Activated T-helper 2 cell treated with anti-CD3 and anti-CD28 coated beads, Interferon-gamma antibody, Interleukin-2, Interleukin-4, amounts not matched to agents 10 μg/mL and 5 μg/mL and 100 μg/mL, durations not matched to agents 14 hours and 24 hours and 36 hours (primary cell): Measurements from ENCODE around the gene RNF114. TPM values are rescaled to one million over a fixed set of nuclear protein-coding genes. Genes with fewer than 3 reads are reported as not detected.

Source experiments
- DNase-seq: peaks from one replicate; pipeline ENCODE4 v3.0.0; 2021; ENCODE audit warnings: low spot score
- H3K27ac Mint-ChIP-seq: one replicate; pipeline ENCODE4 v1.8.0; 2021; ENCODE audit warnings: mixed read lengths
- H3K27me3 Mint-ChIP-seq: one replicate; pipeline ENCODE4 v1.8.0; 2021; ENCODE audit warnings: low read depth, mixed read lengths
- H3K36me3 Mint-ChIP-seq: one replicate; pipeline ENCODE4 v1.8.0; 2021; ENCODE audit warnings: low read depth, mixed read lengths
- H3K4me1 Mint-ChIP-seq: one replicate; pipeline ENCODE4 v1.8.0; 2021; ENCODE audit warnings: low read depth, mixed read lengths
- H3K4me3 Mint-ChIP-seq: one replicate; pipeline ENCODE4 v1.8.0; 2021; ENCODE audit warnings: low read depth, mild to moderate bottlenecking, moderate library complexity, mixed read lengths
- H3K9me3 Mint-ChIP-seq: one replicate; pipeline ENCODE4 v1.8.0; 2021; ENCODE audit warnings: mixed read lengths
- intact Hi-C: fragments of 100-400 bp; cut with micrococcal nuclease; formaldehyde crosslinking; loops from one replicate; pipeline ENCODE4 v1.15.1; 2023
- total RNA-seq: library from RNA; stranded (reverse); gene quantifications from 2 replicates; pipeline ENCODE4 v1.2.3, GENCODE V29; 2022

Gene RNF114, protein sequence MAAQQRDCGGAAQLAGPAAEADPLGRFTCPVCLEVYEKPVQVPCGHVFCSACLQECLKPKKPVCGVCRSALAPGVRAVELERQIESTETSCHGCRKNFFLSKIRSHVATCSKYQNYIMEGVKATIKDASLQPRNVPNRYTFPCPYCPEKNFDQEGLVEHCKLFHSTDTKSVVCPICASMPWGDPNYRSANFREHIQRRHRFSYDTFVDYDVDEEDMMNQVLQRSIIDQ
- 64.0 and 67.6 TPM in 2 replicates for total RNA-seq

DNA sequence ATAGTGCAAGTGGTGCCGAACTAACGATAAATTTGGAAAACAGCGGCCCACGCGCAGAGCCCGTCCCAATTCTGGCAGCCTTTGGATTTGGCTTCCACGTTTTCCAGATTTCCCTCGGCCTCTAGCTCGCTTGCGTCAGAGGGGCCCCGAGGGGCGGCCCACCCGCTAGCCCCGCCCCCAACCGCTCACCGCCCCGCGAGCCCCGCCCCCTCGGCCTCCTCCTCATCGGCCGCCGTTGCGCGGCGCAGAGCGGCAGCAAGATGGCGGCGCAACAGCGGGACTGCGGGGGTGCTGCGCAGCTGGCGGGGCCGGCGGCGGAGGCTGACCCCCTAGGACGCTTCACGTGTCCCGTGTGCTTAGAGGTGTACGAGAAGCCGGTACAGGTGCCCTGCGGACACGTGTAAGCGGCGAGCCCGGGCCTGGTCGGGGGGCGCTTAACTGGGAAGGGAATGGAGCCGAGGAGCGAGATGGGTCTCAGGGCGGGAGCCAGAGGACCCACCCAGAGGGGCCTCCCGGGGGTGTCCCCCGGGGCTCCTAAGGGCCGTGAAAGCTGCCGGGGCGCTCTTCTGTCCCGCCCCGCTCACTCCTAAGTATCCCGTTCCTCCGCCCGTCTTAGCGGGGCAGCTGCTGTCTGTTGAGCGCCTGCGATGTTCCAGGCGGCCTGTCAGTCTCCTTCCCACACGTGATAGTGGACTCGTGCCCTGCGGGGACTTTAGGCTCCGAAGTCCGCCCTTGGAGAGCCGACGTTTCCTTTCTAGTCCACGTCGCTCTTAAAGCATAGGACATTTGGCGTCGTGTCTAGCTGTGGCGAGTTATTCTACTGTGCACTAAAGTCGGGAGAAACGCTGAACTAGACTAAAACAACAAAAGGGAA lies at the start of gene RNF114:
Gene RNF114, plus strand, starts transcription at position 245 of the 874 bp plus-strand sequence. Its CDS starts 16 bp downstream, at position 261.
- intact Hi-C loops: loop anchor here (2.0 to 5.0 kb wide), 2 partner anchors 22 to 399 kb away; partner anchors contain the start of gene SPATA2
- peaks cover 36% of the 10 kb centered on the region for H3K4me1 Mint-ChIP-seq
- peak within 1 kb of the TSS; percentile 90 for H3K4me3 Mint-ChIP-seq
- peak; percentile 78 for DNase-seq
- no peaks in the 10 kb centered on the region for H3K9me3 Mint-ChIP-seq
- H3K36me3 Mint-ChIP-seq: peaks cover 26% of the 10 kb centered on the region
- peak within 1 kb of the TSS; percentile 67 for H3K27ac Mint-ChIP-seq
- H3K27me3 Mint-ChIP-seq: no peaks in the 10 kb centered on the region

DNA sequence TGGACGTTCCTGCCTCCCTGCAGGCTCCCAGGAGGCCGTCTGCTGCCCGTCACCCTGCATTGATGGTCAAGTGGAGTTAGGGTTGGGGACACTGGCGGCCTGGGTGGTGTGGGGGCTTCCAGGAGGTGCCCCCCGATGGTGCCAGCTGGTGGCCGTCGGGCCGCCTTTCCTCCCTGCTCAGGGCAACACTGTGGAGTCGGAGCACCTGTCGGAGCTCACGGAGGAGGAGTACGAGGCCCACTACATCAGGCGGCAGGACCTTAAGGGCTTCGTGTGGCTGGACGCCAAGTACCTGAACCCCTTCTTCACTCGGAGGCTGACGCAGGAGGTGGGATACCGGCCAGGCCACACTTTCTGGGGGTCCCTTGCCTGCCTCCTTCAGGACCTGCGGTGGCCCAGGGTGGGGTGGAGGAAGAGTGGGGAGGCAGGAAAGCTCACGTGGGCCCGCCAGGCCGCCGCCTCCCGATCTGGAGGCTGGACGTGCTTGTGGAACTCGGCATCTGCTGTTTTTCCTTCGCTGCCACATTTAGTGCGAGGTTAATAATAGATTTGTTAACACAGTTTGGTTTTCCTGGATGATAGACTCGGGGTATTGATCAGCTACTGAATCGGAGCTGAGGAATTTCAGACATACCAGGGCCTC lies 49.5 kb upstream of the RNF114 start:
- intact Hi-C loops: no loop called here
- H3K9me3 Mint-ChIP-seq: no peaks in the 10 kb centered on the region

DNA sequence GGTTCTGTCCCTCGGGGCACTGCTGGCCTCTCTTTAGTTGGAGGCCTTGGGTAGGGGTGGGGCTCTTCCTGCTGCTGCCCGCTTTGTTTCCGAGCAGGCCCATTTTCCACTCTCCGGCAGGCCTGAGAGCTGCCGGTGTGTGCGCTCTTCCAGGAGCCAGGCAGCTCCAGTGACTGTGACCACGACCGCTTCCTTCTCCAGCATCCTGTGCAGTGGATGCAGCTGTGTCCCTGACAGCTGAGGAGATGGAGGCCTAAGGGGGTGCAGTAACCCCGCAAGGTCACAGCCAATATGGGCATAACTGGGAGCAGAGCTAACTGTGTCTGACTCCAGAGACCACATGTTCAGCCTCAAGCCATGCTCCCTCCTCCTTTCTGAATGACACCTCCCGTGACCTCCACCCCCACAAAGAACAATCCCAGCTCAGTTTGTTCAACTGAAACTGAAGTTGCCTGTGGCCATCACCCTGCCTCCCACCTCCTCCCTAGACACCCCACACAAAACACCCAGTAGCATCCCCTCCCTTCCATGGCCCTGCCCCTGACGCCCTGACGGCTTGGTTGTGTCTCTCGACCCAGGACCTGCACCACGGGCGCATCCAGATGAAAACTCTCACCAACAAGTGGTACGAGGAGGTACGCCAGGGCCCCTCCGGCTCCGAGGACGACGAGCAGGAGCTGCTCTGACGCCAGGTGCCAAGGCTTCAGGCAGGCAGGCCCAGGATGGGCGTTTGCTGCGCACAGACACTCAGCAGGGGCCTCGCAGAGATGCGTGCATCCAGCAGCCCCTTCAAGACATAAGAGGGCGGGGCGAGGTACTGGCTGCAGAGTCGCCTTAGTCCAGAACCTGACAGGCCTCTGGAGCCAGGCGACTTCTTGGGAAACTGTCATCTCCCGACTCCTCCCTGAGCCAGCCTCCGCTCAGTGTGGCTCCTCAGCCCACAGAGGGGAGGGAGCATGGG lies 48.7 kb upstream of the RNF114 start:
- Mint-ChIP-seq H3K9me3 (no peaks in the 10 kb centered on the region), H3K27ac (peak overlapping the region; percentile 30), H3K27me3 (no peaks in the 10 kb centered on the region), H3K4me1 (peaks cover 5% of the 10 kb centered on the region), H3K36me3 (peaks cover 50% of the 10 kb centered on the region), H3K4me3 (no peak overlapping the region)
- DNase-seq: no peak
- intact Hi-C loops: loop anchor here (1.0 kb wide), 1 partner anchor 276 kb away; no protein-coding TSS in a partner anchor

More for the DNA sequence above, 49.5 kb upstream of the RNF114 start:
- Mint-ChIP-seq H3K4me1 (peaks cover 5% of the 10 kb centered on the region), H3K27me3 (no peaks in the 10 kb centered on the region), H3K27ac (no peak overlapping the region), H3K4me3 (no peak overlapping the region), H3K36me3 (peaks cover 55% of the 10 kb centered on the region)
- no peak for DNase-seq

DNA sequence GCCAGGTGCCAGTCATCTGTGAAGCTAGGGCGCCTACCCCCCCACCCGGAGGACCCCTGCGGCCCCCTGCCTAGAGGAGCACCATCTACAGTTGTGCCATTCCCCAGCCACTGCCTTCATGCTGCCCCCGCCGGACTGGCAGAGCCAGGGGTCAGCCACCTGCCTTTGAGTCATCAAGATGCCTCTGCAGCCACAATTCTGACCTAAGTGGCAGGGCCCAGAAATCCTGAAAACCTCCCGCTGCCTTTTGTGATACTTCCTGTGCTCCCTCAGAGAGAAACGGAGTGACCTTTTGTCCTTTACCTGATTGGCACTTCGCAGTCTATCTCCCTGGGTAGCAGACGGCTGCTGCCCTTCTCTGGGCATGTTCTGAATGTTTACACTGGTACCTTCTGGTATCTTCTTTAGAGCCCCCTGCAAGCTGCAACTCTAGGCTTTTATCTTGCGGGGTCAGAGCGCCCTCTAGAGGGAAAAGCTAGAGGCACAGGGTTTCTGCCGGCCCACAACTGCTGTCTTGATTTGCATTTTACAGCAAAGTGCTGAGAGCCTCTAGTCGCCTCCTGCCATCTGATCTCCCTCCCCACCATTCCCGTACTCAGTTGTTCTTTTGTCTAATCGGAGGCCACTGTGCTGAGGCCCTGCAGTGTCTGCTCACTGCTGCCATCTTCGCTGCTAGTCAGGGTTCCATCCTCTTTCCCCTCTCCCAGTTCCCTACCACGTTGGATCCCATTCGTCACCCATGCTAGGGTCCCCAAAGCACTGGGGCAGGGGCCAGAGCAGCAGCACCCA lies 47.8 kb upstream of the RNF114 start:
- intact Hi-C loops: loop anchor here (1.0 kb wide), 1 partner anchor 277 kb away; no protein-coding TSS in a partner anchor
- no peak overlapping the region for H3K4me3 Mint-ChIP-seq
- peak; percentile 46 for DNase-seq
- peaks cover 11% of the 10 kb centered on the region for H3K4me1 Mint-ChIP-seq
- peak overlapping the region; percentile 59 for H3K27ac Mint-ChIP-seq
- no peaks in the 10 kb centered on the region for H3K9me3 Mint-ChIP-seq
- peaks cover 47% of the 10 kb centered on the region for H3K36me3 Mint-ChIP-seq
- no peaks in the 10 kb centered on the region for H3K27me3 Mint-ChIP-seq

DNA sequence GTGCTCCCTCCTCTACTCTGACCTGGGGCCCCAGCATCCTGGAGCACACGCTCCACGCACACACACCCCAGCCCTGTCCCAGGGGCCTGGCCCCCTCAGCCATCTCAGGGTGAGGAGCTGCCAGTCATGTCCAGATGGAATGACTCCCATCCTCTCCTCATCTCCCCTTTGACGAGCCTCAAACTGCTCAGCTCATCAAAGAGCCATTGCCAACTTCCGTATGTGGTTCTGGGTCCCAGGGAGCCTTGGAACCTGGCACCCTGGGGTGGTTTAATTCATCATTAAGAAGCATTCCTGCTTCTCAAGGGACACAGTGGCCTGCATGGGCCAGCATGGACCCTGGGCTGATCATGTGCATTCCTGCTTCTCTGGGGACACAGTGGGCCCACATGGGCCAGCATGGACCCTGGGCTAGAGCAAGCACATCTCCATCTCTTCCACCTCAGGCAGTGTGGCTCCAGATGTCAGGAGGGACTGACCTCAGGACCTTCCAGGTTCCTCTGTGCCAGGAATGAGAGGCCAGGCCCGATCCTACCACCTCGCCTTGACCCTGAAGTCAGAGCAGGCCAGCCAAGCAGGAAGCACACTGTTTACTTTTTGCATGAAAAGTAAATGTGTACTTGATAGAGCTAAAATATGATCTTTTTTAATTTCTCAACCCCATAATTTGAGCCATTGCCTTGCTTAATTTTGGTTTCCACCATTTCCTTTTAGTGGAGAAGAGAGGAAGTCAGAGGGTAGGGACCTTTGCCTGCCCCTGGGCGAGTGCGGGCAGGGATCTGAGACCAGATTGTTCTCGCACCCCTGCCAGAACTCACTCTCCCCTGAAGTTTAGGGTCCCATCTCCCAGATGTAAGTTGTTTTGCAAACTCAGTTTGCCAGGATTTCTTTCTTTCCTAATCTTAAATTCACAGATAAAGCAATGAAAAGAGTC lies 46.9 kb upstream of the RNF114 start:
- intact Hi-C loops: no loop called here
- no peak overlapping the region for H3K27ac Mint-ChIP-seq
- H3K36me3 Mint-ChIP-seq: peaks cover 42% of the 10 kb centered on the region
- peaks cover 20% of the 10 kb centered on the region for H3K4me1 Mint-ChIP-seq
- H3K27me3 Mint-ChIP-seq: no peaks in the 10 kb centered on the region
- H3K4me3 Mint-ChIP-seq: no peak overlapping the region
- no peak for DNase-seq
- H3K9me3 Mint-ChIP-seq: no peaks in the 10 kb centered on the region

DNA sequence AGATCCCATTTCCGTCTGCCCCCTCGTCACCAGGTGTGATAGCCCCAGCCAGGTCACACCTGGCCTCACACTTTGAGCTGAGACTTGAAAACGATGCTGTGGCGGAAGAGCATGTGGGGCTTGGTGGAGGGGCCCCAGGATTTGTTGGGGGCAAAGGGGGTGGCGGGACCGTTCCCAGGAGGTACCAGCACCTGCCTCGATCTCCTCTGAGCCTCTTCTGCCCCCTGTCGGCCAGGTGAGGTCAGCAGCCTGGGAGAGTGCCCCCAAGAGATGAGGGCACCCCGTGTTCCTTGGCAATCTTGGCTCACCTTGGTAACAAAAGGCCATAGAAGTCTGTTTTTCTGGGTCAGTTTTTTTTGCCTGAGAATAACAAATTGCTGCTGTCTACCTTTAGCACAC lies 46.3 kb upstream of the RNF114 start:
- H3K9me3 Mint-ChIP-seq: no peaks in the 10 kb centered on the region
- no peak overlapping the region for H3K4me3 Mint-ChIP-seq
- DNase-seq: no peak
- intact Hi-C loops: no loop called here
- H3K36me3 Mint-ChIP-seq: peaks cover 37% of the 10 kb centered on the region
- H3K27me3 Mint-ChIP-seq: no peaks in the 10 kb centered on the region
- H3K4me1 Mint-ChIP-seq: peaks cover 20% of the 10 kb centered on the region
- H3K27ac Mint-ChIP-seq: no peak overlapping the region

DNA sequence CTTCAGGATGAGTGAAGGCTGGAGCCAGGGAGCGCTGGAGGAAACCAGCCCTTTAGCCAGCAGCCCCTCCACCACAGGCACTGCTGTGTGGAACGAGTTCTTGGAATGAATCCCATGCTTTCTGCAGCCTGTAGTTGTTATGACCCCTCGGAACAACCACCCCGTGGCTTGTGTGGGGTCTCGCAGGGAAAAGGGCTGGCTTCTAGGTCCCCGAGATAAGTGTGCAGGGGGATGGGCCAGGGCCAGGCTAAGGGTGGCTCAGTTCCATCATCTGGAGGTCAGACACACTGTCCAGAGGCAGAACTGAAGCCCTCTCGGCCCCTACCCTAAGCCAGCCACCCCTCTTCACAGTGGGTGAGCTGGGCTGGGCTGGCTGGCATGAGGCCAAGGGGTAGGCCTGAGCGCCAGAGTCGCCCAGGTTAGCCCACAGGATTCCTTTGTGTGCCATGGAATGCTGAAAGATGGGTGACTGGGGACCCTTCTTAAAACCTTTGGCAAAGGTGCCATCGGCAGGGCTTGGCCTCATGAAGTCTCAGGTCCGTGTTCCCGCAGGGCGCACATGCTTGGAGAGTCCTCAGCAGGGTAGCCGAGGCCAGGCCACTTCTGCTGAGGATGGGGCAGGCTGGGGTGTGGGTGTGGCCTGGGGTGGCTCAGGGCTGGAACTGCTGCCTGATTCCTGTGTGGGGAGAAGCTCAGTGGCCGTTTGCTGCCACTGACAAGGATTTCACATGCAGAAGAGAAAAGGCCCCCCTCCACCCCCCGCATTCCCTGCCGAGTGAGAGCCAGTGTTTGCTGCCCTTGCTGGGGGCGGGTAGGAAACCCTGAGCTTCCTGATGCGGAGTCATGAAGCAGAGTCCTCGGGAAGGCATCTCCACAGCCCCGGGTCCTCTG lies 45.5 kb upstream of the RNF114 start:
- Mint-ChIP-seq H3K36me3 (peaks cover 37% of the 10 kb centered on the region), H3K27me3 (no peaks in the 10 kb centered on the region), H3K4me3 (no peak overlapping the region), H3K27ac (no peak overlapping the region), H3K4me1 (peaks cover 20% of the 10 kb centered on the region), H3K9me3 (no peaks in the 10 kb centered on the region)
- intact Hi-C loops: no loop called here
- no peak for DNase-seq

DNA sequence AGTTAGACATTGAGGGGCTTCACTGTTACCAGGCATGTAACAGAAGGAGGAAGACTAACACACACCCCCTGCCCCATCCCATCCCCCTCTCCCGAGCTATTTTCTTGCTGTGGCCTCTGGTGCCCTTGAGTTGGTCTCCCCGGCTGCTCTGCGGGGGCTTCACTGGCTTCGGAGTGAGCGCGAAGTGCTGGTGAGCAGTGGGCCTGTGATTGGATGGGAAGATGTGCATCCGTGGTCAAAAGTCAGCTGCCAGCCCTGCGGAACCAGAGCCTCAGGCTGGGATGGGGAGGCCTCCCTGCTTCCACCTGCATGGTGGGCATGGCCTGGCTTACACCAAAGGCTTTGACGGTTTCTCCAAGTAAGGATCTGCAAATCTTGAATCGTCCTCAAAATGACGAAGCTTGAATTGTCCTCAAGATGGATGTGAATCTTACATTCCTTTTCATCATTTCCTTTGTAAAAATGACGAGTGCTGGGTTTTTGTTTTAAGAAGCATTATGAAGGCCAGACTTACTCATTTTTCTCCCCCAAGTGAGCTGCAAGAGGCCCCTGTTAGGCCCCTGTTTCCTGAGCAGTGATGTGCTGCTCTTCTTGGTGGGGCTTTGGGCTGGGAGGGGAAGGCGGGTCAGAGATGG lies 44.6 kb upstream of the RNF114 start:
- no peak for DNase-seq
- Mint-ChIP-seq H3K27me3 (no peaks in the 10 kb centered on the region), H3K36me3 (peaks cover 32% of the 10 kb centered on the region), H3K27ac (peak overlapping the region; percentile 28), H3K4me1 (peaks cover 20% of the 10 kb centered on the region), H3K9me3 (no peaks in the 10 kb centered on the region), H3K4me3 (no peak overlapping the region)
- intact Hi-C loops: no loop called here

DNA sequence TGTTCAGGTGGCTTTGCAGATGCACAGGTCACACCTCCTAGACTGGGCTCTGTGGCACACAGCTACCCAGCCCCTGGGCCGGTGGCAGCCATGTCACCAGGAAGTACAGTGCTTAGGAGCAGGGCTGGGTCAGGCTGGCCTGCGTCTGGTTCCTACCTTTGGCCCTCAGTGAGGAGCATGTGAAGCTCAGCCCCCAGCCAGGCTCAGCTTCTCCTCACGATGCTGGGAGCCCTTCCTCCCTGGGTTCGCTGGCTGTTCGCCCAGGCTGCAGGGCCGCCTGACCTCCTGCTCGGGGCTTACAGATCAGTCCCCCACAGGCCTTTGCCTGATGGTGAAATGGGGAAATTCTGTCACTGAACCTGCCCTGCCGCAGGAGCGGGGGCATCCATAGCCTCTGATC lies 43.9 kb upstream of the RNF114 start:
- H3K27me3 Mint-ChIP-seq: no peaks in the 10 kb centered on the region
- H3K4me3 Mint-ChIP-seq: no peak overlapping the region
- peak overlapping the region; percentile 92 for H3K27ac Mint-ChIP-seq
- DNase-seq: no peak
- no peaks in the 10 kb centered on the region for H3K9me3 Mint-ChIP-seq
- peaks cover 28% of the 10 kb centered on the region for H3K36me3 Mint-ChIP-seq
- intact Hi-C loops: no loop called here
- H3K4me1 Mint-ChIP-seq: peaks cover 20% of the 10 kb centered on the region

DNA sequence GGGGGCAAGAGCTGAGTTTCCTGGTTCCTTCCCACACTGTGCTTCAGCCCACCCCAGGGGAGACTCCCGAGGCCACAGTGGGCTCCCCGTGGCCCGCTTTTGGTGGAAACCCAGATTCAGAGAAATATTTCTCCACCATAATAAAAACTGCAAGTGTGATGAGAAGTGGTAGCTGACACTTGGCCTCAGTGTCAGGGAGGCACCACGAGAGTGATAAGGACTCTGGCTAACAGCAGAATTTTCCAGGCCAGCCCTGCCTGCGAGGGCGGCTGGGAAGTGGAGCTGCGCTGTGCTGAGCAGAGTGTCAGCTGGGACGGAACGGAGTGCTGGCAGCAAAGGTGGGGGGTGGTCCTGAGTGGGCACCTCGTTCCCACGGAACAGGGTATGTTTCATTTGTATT lies 43.4 kb upstream of the RNF114 start:
- no peak for DNase-seq
- intact Hi-C loops: no loop called here
- H3K4me3 Mint-ChIP-seq: peak overlapping the region; percentile 41
- H3K36me3 Mint-ChIP-seq: peaks cover 23% of the 10 kb centered on the region
- H3K9me3 Mint-ChIP-seq: no peaks in the 10 kb centered on the region
- peak overlapping the region; percentile 92 for H3K27ac Mint-ChIP-seq
- peaks cover 20% of the 10 kb centered on the region for H3K4me1 Mint-ChIP-seq
- no peaks in the 10 kb centered on the region for H3K27me3 Mint-ChIP-seq
